Adipocyte (in vitro differentiated cells): ENCODE measurements around the gene ADGRG4.
A peak's percentile ranks its signal among the peaks of the same experiment; 100 is the strongest.
"Not testable (repeated sequence)": the region's sequence is repeated elsewhere in the genome, so short reads cannot be mapped to it uniquely, and the experiment has no call there.

Experiments
- DNase-seq: peaks from one replicate; pipeline ENCODE4 v3.0.0-alpha.2; 2015; ENCODE audit warnings: low read depth
- H3K27me3 ChIP-seq: replicated peaks from 2 replicates; pipeline ENCODE4 v1.7.0; 2013; ENCODE audit warnings: mild to moderate bottlenecking, low read length, moderate library complexity; ENCODE audit not compliant: control insufficient read depth, insufficient read depth
- H3K36me3 ChIP-seq: 2 replicates; pipeline ENCODE4 v1.7.0; 2013; ENCODE audit warnings: low read length, mild to moderate bottlenecking, moderate library complexity; ENCODE audit not compliant: control insufficient read depth, insufficient read depth, severe bottlenecking
- H3K4me1 ChIP-seq: 2 replicates; pipeline ENCODE4 v1.7.0; 2013; ENCODE audit warnings: mild to moderate bottlenecking, low read length, moderate library complexity; ENCODE audit not compliant: control insufficient read depth, insufficient read depth
- H3K4me3 ChIP-seq: 2 replicates; pipeline ENCODE4 v1.7.0; 2013; ENCODE audit warnings: mild to moderate bottlenecking, low read length, moderate library complexity
- H3K9ac ChIP-seq: 2 replicates; pipeline ENCODE4 v1.7.0; 2013; ENCODE audit warnings: mild to moderate bottlenecking, low read length, moderate library complexity
- H3K9me3 ChIP-seq: 2 replicates; pipeline ENCODE4 v1.7.0; 2013; ENCODE audit warnings: mild to moderate bottlenecking, low read length, moderate library complexity; ENCODE audit not compliant: control insufficient read depth

ADGRG4 gene

GRCh38 chrX:136300721-136301120, at the start of gene ADGRG4:
Gene ADGRG4 (plus strand): TSS chrX:136300963. CDS start chrX:136308778, 7,815 bp downstream.
- H3K4me3 ChIP-seq, DNase-seq: not testable (repeated sequence)
- peaks cover 27% of the 10 kb centered on the region for H3K27me3 ChIP-seq

GRCh38 chrX:136251041-136251991, 49.4 kb upstream of the ADGRG4 start, which contains the start of gene MAP7D3:
Gene MAP7D3 (minus strand): TSS chrX:136251400. CDS start chrX:136251358, 42 bp downstream.
- peaks cover 12% of the 10 kb centered on the region for H3K4me1 ChIP-seq
- no peaks in the 10 kb centered on the region for H3K36me3 ChIP-seq
- DNase-seq = peak; percentile 79
- H3K9me3 ChIP-seq = no peaks in the 10 kb centered on the region
- peak within 1 kb of the TSS; percentile 85 for H3K4me3 ChIP-seq
- H3K9ac ChIP-seq = peak within 1 kb of the TSS; percentile 86
- peaks cover 7% of the 10 kb centered on the region for H3K27me3 ChIP-seq

More at GRCh38 chrX:136300721-136301120, at the start of gene ADGRG4:
- H3K36me3 ChIP-seq, H3K9me3 ChIP-seq, H3K9ac ChIP-seq, H3K4me1 ChIP-seq: not testable (repeated sequence)

GRCh38 chrX:136255541-136255940, 45.2 kb upstream of the ADGRG4 start:
- DNase-seq = no peak
- Histone ChIP-seq H3K9ac (peak overlapping the region; percentile 57), H3K4me1 (peaks cover 34% of the 10 kb centered on the region), H3K9me3 (no peaks in the 10 kb centered on the region), H3K27me3 (peaks cover 10% of the 10 kb centered on the region), H3K36me3 (no peaks in the 10 kb centered on the region), H3K4me3 (peak overlapping the region; percentile 57)

- H3K36me3 ChIP-seq = no peaks in the 10 kb centered on the region
- H3K27me3 ChIP-seq = peaks cover 10% of the 10 kb centered on the region
- H3K4me3 ChIP-seq = peak overlapping the region; percentile 57
- no peak for DNase-seq
- peaks cover 37% of the 10 kb centered on the region for H3K4me1 ChIP-seq
- peak overlapping the region; percentile 57 for H3K9ac ChIP-seq
- no peaks in the 10 kb centered on the region for H3K9me3 ChIP-seq
These were observed 44.7 kb upstream of the ADGRG4 start for GRCh38 chrX:136256026-136256425.

- H3K4me1 ChIP-seq = peaks cover 59% of the 10 kb centered on the region
- no peak for DNase-seq
- no peaks in the 10 kb centered on the region for H3K36me3 ChIP-seq
- H3K9me3 ChIP-seq = no peaks in the 10 kb centered on the region
- no peak overlapping the region for H3K9ac ChIP-seq
- H3K4me3 ChIP-seq = no peak overlapping the region
- peaks cover 10% of the 10 kb centered on the region for H3K27me3 ChIP-seq
These were observed 41.8 kb upstream of the ADGRG4 start for GRCh38 chrX:136258951-136259350.

GRCh38 chrX:136259543-136259942, 41.2 kb upstream of the ADGRG4 start:
- peak overlapping the region; percentile 76 for H3K9ac ChIP-seq
- H3K36me3 ChIP-seq = no peaks in the 10 kb centered on the region
- H3K4me1 ChIP-seq = peaks cover 59% of the 10 kb centered on the region
- H3K27me3 ChIP-seq = peaks cover 10% of the 10 kb centered on the region
- H3K4me3 ChIP-seq = peak overlapping the region; percentile 30
- H3K9me3 ChIP-seq = no peaks in the 10 kb centered on the region
- peak; percentile 42 for DNase-seq

GRCh38 chrX:136260776-136261175, 40.0 kb upstream of the ADGRG4 start:
- Histone ChIP-seq H3K9me3 (no peaks in the 10 kb centered on the region), H3K36me3 (no peaks in the 10 kb centered on the region), H3K9ac (peak overlapping the region; percentile 76), H3K4me1 (peaks cover 52% of the 10 kb centered on the region), H3K27me3 (peaks cover 12% of the 10 kb centered on the region), H3K4me3 (peak overlapping the region; percentile 30)
- DNase-seq = peak; percentile 73

GRCh38 chrX:136261321-136261720, 39.4 kb upstream of the ADGRG4 start:
- DNase-seq = no peak
- Histone ChIP-seq H3K27me3 (peaks cover 12% of the 10 kb centered on the region), H3K4me1 (peaks cover 47% of the 10 kb centered on the region), H3K4me3 (peak overlapping the region; percentile 30), H3K9ac (peak overlapping the region; percentile 76), H3K9me3 (no peaks in the 10 kb centered on the region), H3K36me3 (no peaks in the 10 kb centered on the region)

- no peaks in the 10 kb centered on the region for H3K36me3 ChIP-seq
- peaks cover 43% of the 10 kb centered on the region for H3K4me1 ChIP-seq
- no peak for DNase-seq
- no peak overlapping the region for H3K4me3 ChIP-seq
- H3K9ac ChIP-seq = peak overlapping the region; percentile 76
- no peaks in the 10 kb centered on the region for H3K9me3 ChIP-seq
- peaks cover 5% of the 10 kb centered on the region for H3K27me3 ChIP-seq
These were observed 38.5 kb upstream of the ADGRG4 start for GRCh38 chrX:136262243-136262642.

GRCh38 chrX:136262812-136263315, 37.9 kb upstream of the ADGRG4 start:
- H3K4me3 ChIP-seq = no peak overlapping the region
- peaks cover 3% of the 10 kb centered on the region for H3K27me3 ChIP-seq
- peak overlapping the region; percentile 67 for H3K9ac ChIP-seq
- no peaks in the 10 kb centered on the region for H3K9me3 ChIP-seq
- H3K36me3 ChIP-seq = no peaks in the 10 kb centered on the region
- no peak for DNase-seq
- peaks cover 43% of the 10 kb centered on the region for H3K4me1 ChIP-seq

- H3K36me3 ChIP-seq = no peaks in the 10 kb centered on the region
- no peak overlapping the region for H3K9ac ChIP-seq
- DNase-seq = peak; percentile 32
- peaks cover 3% of the 10 kb centered on the region for H3K27me3 ChIP-seq
- no peaks in the 10 kb centered on the region for H3K9me3 ChIP-seq
- peaks cover 14% of the 10 kb centered on the region for H3K4me1 ChIP-seq
- H3K4me3 ChIP-seq = no peak overlapping the region
These were observed 33.9 kb upstream of the ADGRG4 start for GRCh38 chrX:136266828-136267227.
